Muscle of arm (tissue), 12 donors: ENCODE data around the gene PLEKHM1. TPM values are rescaled to one million over a fixed set of nuclear protein-coding genes. Genes with fewer than 3 reads are reported as not detected.
"Not testable (repeated sequence)": the region's sequence is repeated elsewhere in the genome, so short reads cannot be mapped to it uniquely, and the experiment has no call there.

ENCODE experiments used
- DNase-seq: peaks from one replicate; pipeline ENCODE4 v3.0.0-alpha.2; 2013
- polyA plus RNA-seq, 12 donors: library from polyadenylated mRNA; unstranded; fragments of 120-200 nt; gene quantifications; one replicate each; pipeline ENCODE4 v1.2.1, GENCODE V29; 2013; ENCODE audit not compliant: insufficient read length in 12 of 12

PLEKHM1 gene
- polyA plus RNA-seq, 12 donors: 2.7 to 19.6 (median 10.6) TPM; not detected in 1

DNA sequence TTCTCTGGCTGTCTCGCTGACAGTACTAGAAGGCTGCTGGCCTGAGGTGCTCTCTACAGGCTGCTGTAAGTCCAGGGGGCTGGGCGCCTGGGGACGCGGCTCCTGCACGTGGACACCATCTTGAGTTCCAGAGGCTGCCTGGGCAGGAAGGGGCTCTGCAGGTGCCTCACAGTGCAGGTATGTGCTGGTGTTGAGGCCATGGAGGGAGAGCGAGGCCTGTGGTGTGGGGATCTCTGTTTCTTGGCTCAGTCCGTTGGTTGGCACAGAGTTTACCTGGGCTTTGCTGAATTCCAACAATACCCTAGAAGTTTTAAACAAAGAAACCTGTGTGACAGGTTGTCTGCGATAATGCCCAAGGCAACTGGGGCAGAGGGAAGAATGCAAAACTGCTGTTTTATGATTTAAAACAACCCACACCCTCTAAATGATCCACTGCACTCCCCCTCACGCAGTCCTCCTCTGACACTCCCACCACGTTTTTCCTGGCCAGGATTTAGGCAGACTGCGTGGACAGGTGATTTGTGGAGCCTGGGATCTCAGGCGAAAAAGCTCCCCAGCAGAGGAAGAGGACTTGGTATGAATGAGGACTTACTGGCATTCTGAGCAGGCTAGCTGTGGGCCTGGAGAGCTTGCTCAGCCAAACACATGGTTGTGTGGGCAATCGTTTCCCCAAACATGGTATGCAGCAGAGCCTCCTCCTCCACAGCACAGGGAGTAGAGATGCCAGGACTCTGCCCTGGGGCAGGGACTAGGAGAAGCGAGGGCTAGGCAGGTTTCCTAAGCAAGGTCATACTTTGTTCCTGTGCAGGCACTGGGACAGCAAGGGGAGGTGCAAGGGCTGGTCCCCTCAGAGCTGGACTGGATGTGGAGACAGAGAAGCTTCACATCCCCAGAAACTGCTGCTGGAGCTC lies 22.0 kb downstream of the PLEKHM1 start:
- not testable (repeated sequence) for DNase-seq

DNA sequence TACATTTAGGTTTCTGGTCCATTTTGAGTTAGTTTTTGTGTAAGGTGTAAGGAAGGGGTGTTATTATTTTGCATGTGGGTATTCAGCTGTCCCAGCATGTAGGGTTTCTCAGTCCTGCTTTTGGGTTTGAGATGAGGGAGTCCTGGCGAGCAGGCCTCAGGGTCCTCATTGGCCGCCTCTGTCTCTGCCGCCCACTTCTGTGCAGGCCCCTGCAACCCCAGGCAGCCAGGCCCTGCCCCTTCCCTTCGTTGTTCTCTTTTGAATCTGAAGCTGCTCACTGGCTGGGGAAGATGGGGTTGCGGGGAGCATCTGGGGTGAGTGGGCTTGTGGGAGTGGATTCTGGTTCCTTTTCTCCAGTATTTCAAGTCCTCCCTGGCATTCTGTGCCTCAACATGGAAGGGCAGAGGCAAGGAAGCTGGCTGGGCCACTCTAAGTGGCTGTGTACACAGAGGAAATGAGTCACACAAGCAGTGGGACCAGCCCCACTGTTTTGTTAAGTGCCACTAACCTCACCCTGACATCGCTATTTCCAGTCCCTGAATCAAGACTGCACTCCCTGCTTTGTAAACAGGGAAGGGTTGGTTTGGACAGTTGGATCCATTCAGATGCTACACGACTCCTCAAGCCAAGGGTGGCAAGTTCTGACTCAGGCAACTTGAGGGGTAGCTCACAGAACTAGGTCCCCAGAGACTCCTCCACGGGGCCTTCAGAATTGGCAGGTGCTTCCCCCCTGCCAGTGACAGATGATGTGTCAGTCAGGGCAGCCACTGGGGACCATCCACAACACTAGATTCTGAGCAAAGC lies 28.8 kb downstream of the PLEKHM1 start:
- not testable (repeated sequence) for DNase-seq

- not testable (repeated sequence) for DNase-seq
Measured at GRCh38 chr17:45460422-45460821, 30.1 kb downstream of the PLEKHM1 start.

DNA sequence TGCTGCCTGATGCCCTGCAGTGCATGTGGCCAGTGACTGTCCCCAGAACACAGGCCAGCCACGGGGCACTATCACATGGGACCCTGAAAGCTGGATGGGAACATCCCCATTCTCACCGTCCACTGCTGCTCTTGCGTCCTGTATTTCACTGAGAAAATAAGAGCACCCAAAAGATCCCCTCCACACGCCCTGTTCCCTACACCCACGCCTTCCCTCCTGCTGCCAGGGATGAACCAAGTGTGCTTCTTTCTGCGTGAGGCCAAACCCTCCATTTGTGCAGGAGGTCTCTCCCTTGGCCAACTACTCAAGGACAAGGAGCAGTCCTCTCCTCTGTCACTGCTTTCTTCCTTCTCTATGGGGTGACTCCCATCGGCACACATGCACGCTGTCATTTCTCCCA lies 36.2 kb downstream of the PLEKHM1 start:
- DNase-seq: not testable (repeated sequence)

DNA sequence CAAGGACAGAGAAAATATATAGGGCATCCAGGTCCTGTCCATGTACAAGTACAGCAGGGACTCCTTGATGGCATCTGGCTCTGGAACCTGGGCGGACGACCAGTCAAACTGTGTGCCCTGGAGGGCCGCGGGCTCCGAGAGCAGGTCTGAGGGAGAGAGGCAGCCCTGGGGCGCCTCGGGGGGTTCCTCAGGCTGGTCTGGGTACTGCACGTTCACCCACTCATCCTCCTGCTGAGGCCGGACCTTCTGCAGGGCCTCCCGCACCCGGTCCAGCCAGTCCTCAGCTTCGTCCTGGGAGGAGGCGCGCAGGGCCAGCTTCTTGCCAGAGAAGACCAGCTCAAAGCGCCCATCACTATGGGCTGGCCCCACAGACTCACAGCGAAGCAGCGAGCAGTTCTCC lies 36.8 kb downstream of the PLEKHM1 start:
- DNase-seq: not testable (repeated sequence)

DNA sequence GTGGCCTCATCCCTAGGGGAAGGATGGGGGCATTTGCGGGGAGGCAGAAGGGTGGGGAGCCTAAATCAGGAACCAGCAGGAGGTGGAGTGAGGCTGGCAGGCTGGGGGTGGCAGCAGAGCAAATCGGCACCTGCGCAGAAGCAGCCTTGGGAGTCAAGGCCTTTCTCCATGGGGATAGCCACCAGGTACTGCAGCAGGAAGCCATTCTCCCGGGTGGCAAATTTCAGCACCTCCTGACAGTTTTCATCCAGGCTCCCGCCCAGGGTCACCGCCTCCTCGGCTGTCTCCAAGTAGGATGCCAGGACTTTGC lies 37.3 kb downstream of the PLEKHM1 start:
- DNase-seq: not testable (repeated sequence)

GRCh38 chr17:45452329-45453224 lies 37.9 kb downstream of the PLEKHM1 start:
- not testable (repeated sequence) for DNase-seq

- not testable (repeated sequence) for DNase-seq
Measured at GRCh38 chr17:45451660-45452059, 38.9 kb downstream of the PLEKHM1 start.

- no peak for DNase-seq
Measured at GRCh38 chr17:45451131-45451530, 39.4 kb downstream of the PLEKHM1 start.

GRCh38 chr17:45449708-45450329 lies 40.7 kb downstream of the PLEKHM1 start:
- not testable (repeated sequence) for DNase-seq

DNA sequence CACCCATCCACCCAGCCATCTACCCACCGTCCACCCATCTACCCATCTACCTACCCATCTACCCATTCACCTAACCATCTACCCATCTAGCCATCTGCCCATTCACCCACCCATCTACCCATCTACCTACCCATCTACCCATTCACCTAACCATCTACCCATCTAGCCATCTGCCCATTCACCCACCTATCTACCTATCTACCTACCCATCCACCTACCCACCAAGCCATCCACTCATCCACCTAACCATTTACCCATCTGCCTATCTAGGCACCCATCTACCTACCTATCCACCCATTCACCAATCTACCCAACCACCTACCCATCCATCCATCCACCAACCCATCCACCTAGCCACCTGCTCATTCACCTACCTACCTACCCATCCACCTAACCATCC lies 41.3 kb downstream of the PLEKHM1 start:
- not testable (repeated sequence) for DNase-seq

DNA sequence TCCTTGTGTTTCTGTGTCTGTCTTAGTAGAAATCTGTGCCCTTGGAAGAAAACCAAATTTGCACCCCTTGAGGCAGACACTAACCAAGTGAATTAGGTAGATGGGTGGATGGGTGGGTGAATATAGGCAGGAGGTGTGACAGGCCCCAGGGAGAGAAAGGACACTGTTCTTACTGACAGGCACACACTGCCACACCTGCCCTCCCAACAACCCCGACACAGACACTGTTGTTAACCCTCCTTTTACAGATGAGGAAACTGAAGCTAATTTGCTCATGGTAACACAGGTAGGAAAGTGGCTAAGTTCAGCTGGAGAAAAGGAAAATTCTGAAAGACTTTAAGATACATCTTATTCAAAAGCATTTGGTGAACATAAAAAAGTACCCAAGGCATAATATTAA lies 42.0 kb downstream of the PLEKHM1 start:
- DNase-seq: not testable (repeated sequence)

- DNase-seq: not testable (repeated sequence)
Measured at GRCh38 chr17:45448066-45448465, 42.5 kb downstream of the PLEKHM1 start.

GRCh38 chr17:45447650-45448049 lies 42.9 kb downstream of the PLEKHM1 start:
- not testable (repeated sequence) for DNase-seq

GRCh38 chr17:45446872-45447625 lies 43.5 kb downstream of the PLEKHM1 start:
- not testable (repeated sequence) for DNase-seq

- DNase-seq: not testable (repeated sequence)
Measured at GRCh38 chr17:45445901-45446743, 44.4 kb downstream of the PLEKHM1 start.

GRCh38 chr17:45444856-45445820 lies 45.4 kb downstream of the PLEKHM1 start:
- not testable (repeated sequence) for DNase-seq

DNA sequence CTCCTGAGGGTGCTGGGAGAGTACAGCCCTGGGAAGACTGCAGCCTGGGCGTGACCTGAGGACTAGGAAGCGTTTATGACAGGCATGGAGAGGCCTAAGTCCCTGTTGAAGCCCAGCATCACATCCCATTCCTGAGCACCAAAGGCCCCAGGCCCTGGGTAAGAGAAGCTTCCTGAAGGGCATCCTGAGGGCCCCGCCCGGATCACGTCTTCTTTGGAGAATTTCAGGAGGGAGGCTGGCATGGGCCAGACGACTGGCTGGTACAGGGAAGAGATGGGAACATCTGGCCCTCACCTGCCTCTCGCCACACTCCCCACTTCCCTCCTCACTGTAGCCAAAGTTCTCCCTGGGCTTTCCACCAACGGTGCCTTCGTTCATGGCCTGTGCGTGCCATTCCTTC lies 46.2 kb downstream of the PLEKHM1 start:
- DNase-seq: not testable (repeated sequence)
